Thymus (tissue), 11 donors: ENCODE results near the gene GCGR. TPM values are rescaled to one million over a fixed set of nuclear protein-coding genes. Genes with fewer than 3 reads are reported as not detected.
"Not testable (repeated sequence)": the region's sequence is repeated elsewhere in the genome, so short reads cannot be mapped to it uniquely, and the experiment has no call there.

Experiments
- DNase-seq, 9 donors: peaks; one replicate each; pipeline ENCODE4 v3.0.0-alpha.2; 2013; ENCODE audit warnings: low spot score in 9 of 9, low read depth in 6 of 9, missing footprints in 1 of 9
- H3K27ac ChIP-seq, 2 donors: one replicate each; pipeline ENCODE4 v1.5.1; 2013; ENCODE audit warnings: control low read depth in 1 of 2, low read depth in 1 of 2, low read length in 1 of 2, mild to moderate bottlenecking in 1 of 2, moderate library complexity in 1 of 2
- H3K27me3 ChIP-seq, 2 donors: one replicate each; pipeline ENCODE4 v1.5.1; 2013; ENCODE audit warnings: low read length in 1 of 2; ENCODE audit not compliant: control insufficient read depth in 2 of 2, insufficient read depth in 1 of 2
- H3K36me3 ChIP-seq, 2 donors: one replicate each; pipeline ENCODE4 v1.5.1; 2013; ENCODE audit warnings: low read length in 1 of 2, mild to moderate bottlenecking in 1 of 2, moderate library complexity in 1 of 2; ENCODE audit not compliant: control insufficient read depth in 2 of 2, insufficient read depth in 2 of 2
- H3K4me1 ChIP-seq, 2 donors: one replicate each; pipeline ENCODE4 v1.5.1; 2013; ENCODE audit warnings: low read length in 2 of 2; ENCODE audit not compliant: control insufficient read depth in 2 of 2, insufficient read depth in 2 of 2
- H3K4me3 ChIP-seq, 2 donors: one replicate each; pipeline ENCODE4 v1.5.1; 2013; ENCODE audit warnings: low read length in 2 of 2, control low read depth in 1 of 2, mild to moderate bottlenecking in 1 of 2
- H3K9me3 ChIP-seq, 2 donors: one replicate each; pipeline ENCODE4 v1.5.1; 2013; ENCODE audit warnings: low read length in 1 of 2, mild to moderate bottlenecking in 1 of 2; ENCODE audit not compliant: control insufficient read depth in 2 of 2, insufficient read depth in 1 of 2
- WGBS: extraction: QIAGEN DNeasy Blood & Tissue Kit; methylation state at CpG from one replicate; pipeline ENCODE4 v1.1.7; 2013; 5-methylcytosine and 5-hydroxymethylcytosine counted together
- polyA plus RNA-seq: library from polyadenylated mRNA; stranded (reverse); fragments of 200-250 nt; gene quantifications from one replicate; pipeline ENCODE4 v1.2.3, GENCODE V29; 2013
- total RNA-seq: library from RNA; stranded (reverse); fragments of 120-200 nt; gene quantifications from one replicate; pipeline ENCODE4 v1.2.4, GENCODE V29; 2013
- donor health status: healthy.

The GCGR gene
- total and polyA plus RNA-seq, 2 donors = 0.05 to 0.80 TPM

GRCh38 chr17:81837641-81838040, 33.7 kb downstream of the GCGR start:
- no peaks in the 10 kb centered on the region for H3K9me3 ChIP-seq
- no peak overlapping the region for H3K27ac ChIP-seq
- H3K27me3 ChIP-seq = no peaks in the 10 kb centered on the region
- no peak for DNase-seq
- H3K4me3 ChIP-seq = no peak overlapping the region
- peaks cover 3% of the 10 kb centered on the region in 2 donors for H3K36me3 ChIP-seq
- WGBS = 93% methylated on average over 9 of the region's 9 CpGs
- peaks cover 3 to 19% of the 10 kb centered on the region in 2 donors for H3K4me1 ChIP-seq

GRCh38 chr17:81838753-81839255, 34.9 kb downstream of the GCGR start:
- DNase-seq = no peak
- Histone ChIP-seq H3K27ac (no peak overlapping the region), H3K4me3 (no peak overlapping the region), H3K36me3 (peaks cover 15% of the 10 kb centered on the region in 2 donors), H3K4me1 (peaks cover 0 to 16% of the 10 kb centered on the region in 2 donors), H3K27me3 (no peaks in the 10 kb centered on the region), H3K9me3 (no peaks in the 10 kb centered on the region)
- WGBS = 73% methylated on average over 17 of the region's 17 CpGs

GRCh38 chr17:81839301-81839700, 35.4 kb downstream of the GCGR start:
- H3K36me3 ChIP-seq = peaks cover 20% of the 10 kb centered on the region in 2 donors
- WGBS = 89% methylated on average over 15 of the region's 15 CpGs
- no peak overlapping the region for H3K4me3 ChIP-seq
- DNase-seq = no peak
- H3K27me3 ChIP-seq = no peaks in the 10 kb centered on the region
- H3K27ac ChIP-seq = no peak overlapping the region
- no peaks in the 10 kb centered on the region for H3K9me3 ChIP-seq
- peaks cover 0 to 11% of the 10 kb centered on the region in 2 donors for H3K4me1 ChIP-seq

- peaks cover 27% of the 10 kb centered on the region in 2 donors for H3K36me3 ChIP-seq
- not testable (repeated sequence) for H3K4me3 ChIP-seq, H3K27me3 ChIP-seq, H3K9me3 ChIP-seq, H3K4me1 ChIP-seq, DNase-seq, H3K27ac ChIP-seq
- WGBS = 96% methylated on average over 5 of the region's 5 CpGs
Observed at GRCh38 chr17:81840059-81840458, 36.1 kb downstream of the GCGR start.

GRCh38 chr17:81840826-81841778, 37.2 kb downstream of the GCGR start:
- Histone ChIP-seq H3K27ac (peak overlapping the region in 1 of 2 donors; percentile 48), H3K4me3 (no peak overlapping the region), H3K36me3 (peaks cover 38% of the 10 kb centered on the region in 2 donors), H3K4me1 (peaks cover 0 to 8% of the 10 kb centered on the region in 2 donors), H3K9me3 (no peaks in the 10 kb centered on the region), H3K27me3 (no peaks in the 10 kb centered on the region)
- 90% methylated on average over 40 of the region's 40 CpGs for WGBS
- no peak for DNase-seq

- no peak overlapping the region for H3K27ac ChIP-seq
- H3K27me3 ChIP-seq = peaks cover 0 to 2% of the 10 kb centered on the region in 2 donors
- WGBS = 92% methylated on average over 15 of the region's 15 CpGs
- no peak overlapping the region for H3K4me3 ChIP-seq
- H3K36me3 ChIP-seq = peaks cover 45 to 46% of the 10 kb centered on the region in 2 donors
- H3K4me1 ChIP-seq = peaks cover 0 to 8% of the 10 kb centered on the region in 2 donors
- no peak for DNase-seq
- no peaks in the 10 kb centered on the region for H3K9me3 ChIP-seq
Observed at GRCh38 chr17:81841866-81842265, 37.9 kb downstream of the GCGR start.

- Histone ChIP-seq H3K36me3 (peaks cover 50% of the 10 kb centered on the region in 2 donors), H3K4me1 (peaks cover 0 to 8% of the 10 kb centered on the region in 2 donors), H3K27me3 (peaks cover 0 to 2% of the 10 kb centered on the region in 2 donors), H3K9me3 (no peaks in the 10 kb centered on the region), H3K4me3 (no peak overlapping the region), H3K27ac (peak overlapping the region in 1 of 2 donors; percentile 12)
- 97% methylated on average over 11 of the region's 11 CpGs for WGBS
- DNase-seq = no peak
Observed at GRCh38 chr17:81842378-81842724, 38.4 kb downstream of the GCGR start.

- Histone ChIP-seq H3K27ac (no peak overlapping the region), H3K27me3 (peaks cover 0 to 2% of the 10 kb centered on the region in 2 donors), H3K36me3 (peaks cover 52 to 55% of the 10 kb centered on the region in 2 donors), H3K4me3 (no peak overlapping the region), H3K4me1 (peaks cover 0 to 8% of the 10 kb centered on the region in 2 donors), H3K9me3 (no peaks in the 10 kb centered on the region)
- 95% methylated on average over 21 of the region's 21 CpGs for WGBS
- DNase-seq = no peak
Observed at GRCh38 chr17:81842725-81843504, 39.0 kb downstream of the GCGR start.
